Measurements from ENCODE around the gene ARID4B. TPM values are rescaled to one million over a fixed set of nuclear protein-coding genes. Genes with fewer than 3 reads are reported as not detected.

Gene ARID4B
- total RNA-seq, 3 donors from 2014 or later = 25.9 to 40.5 (median 37.3) TPM

DNA sequence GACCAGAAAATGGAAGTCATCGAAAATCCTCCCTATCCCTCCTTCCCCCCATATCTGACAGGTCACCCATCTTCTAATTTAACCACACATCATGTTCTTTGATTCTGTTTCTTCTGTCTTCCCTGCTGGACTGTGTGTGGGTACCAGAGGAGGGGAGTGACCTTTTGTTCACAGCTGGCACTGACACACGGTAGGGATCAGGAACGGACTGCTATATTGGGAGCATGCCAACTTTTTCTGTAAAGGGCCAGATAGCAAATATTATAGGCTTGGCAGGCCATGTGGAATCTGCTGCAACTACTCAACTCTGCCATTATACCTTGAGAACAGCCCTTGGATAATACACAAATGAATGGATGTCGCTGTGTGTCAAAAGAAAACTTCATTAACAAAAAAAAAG is 191.9 kb downstream of the ARID4B start:
- intact Hi-C loops (cut with DNase I, micrococcal nuclease) = no loop called here
- ATAC-seq (no peak), DNase-seq (no peak)
- Histone ChIP-seq H3K9me3 (no peaks in the 10 kb centered on the region), H3K36me3 (ENCODE audit: low read depth) (peaks cover 11% of the 10 kb centered on the region), H3K4me1 (ENCODE audit: low read depth) (no peaks in the 10 kb centered on the region), H3K4me3 (no peak overlapping the region)
- no peak for TF ChIP-seq CTCF (IDR thresholded peaks at IDR 0.05)

DNA sequence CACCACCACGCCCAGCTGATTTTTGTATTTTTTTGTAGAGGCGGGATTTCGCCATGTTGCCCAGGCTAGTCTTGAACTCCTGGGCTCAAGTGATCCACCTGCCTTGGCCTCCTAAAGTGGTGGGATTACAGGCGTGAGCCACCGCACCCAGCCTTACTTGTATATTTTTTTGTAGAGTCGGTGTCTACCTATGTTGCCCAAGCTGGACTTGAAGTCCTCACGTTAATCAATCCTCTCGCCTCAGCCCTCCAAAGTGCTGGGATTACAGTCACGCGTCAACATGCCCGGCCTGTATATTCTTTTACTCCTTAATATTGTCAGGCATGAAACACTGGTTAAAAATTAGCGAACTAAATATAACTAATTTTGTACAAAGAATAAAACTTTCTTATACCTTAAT is 193.8 kb downstream of the ARID4B start:
- no peak for DNase-seq
- no peak for ATAC-seq
- Histone ChIP-seq H3K9me3 (no peaks in the 10 kb centered on the region), H3K4me1 (ENCODE audit: low read depth) (no peaks in the 10 kb centered on the region), H3K36me3 (ENCODE audit: low read depth) (peaks cover 11% of the 10 kb centered on the region), H3K4me3 (no peak overlapping the region)
- intact Hi-C loops (cut with DNase I, micrococcal nuclease) = no loop called here
- TF ChIP-seq CTCF (IDR thresholded peaks at IDR 0.05) = no peak

DNA sequence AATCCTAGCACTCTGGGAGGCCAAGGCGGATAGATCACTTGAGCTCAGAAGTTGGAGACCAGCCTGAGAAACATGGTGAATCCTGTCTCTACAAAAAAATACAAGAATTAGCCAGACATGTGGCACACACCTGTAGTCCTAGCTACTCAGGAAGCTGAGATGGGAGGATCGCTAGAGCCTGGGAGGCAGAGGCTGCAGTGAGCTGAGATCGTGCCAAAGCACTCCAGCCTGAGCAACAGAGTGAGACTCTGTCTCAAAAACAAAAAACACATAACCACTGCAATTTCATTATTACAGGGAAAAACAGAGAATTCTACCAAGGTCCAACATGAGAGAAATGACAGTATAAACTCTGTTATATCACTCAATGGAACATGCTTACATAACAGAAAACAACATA is 194.9 kb downstream of the ARID4B start:
- intact Hi-C loops (cut with DNase I, micrococcal nuclease) = no loop called here
- ATAC-seq (no peak), DNase-seq (no peak)
- Histone ChIP-seq H3K9me3 (no peaks in the 10 kb centered on the region), H3K36me3 (ENCODE audit: low read depth) (peaks cover 11% of the 10 kb centered on the region), H3K4me1 (ENCODE audit: low read depth) (no peaks in the 10 kb centered on the region), H3K4me3 (no peak overlapping the region)
- TF ChIP-seq CTCF (IDR thresholded peaks at IDR 0.05) = no peak

- H3K36me3 ChIP-seq (ENCODE audit: low read depth) = peaks cover 11% of the 10 kb centered on the region
- no peak overlapping the region for H3K4me3 ChIP-seq
- no peaks in the 10 kb centered on the region for H3K9me3 ChIP-seq
- intact Hi-C loops (cut with DNase I, micrococcal nuclease) = no loop called here
- ATAC-seq (no peak), DNase-seq (no peak)
- H3K4me1 ChIP-seq (ENCODE audit: low read depth) = peaks cover 3% of the 10 kb centered on the region
- TF ChIP-seq CTCF (IDR thresholded peaks at IDR 0.05) = no peak
Measured at GRCh38 chr1:235131961-235132360, 196.0 kb downstream of the ARID4B start.

DNA sequence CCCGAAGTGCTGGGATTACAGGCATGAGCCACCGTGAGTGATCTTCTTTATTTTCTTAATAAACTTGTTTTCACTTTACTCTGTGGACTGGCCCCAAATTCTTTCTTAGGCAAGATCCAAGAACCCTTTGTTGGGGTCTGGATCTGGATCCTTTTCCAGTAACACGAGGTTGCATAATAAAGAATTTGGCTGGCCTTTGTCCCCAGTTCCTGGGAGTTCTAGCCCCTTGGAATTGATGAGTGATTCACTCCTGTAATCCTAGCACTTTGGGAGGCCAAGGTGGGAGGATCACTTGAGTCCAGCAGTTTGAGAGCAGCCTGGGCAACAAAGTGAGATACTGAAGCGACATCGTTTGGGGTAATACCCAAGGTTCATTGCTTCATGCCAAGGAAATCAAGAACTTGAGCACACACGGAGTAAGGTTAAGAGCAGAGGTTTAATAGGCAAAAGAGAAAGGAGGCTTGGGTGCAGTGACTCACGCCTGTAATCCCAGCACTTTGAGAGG is 197.2 kb downstream of the ARID4B start:
- H3K36me3 ChIP-seq (ENCODE audit: low read depth) = peaks cover 4% of the 10 kb centered on the region
- ATAC-seq = no peak
- peaks cover 4% of the 10 kb centered on the region for H3K4me1 ChIP-seq (ENCODE audit: low read depth)
- DNase-seq = no peak
- TF ChIP-seq CTCF (IDR thresholded peaks at IDR 0.05) = no peak
- intact Hi-C loops (cut with DNase I, micrococcal nuclease) = no loop called here
- no peaks in the 10 kb centered on the region for H3K9me3 ChIP-seq
- no peak overlapping the region for H3K4me3 ChIP-seq

Data from mucosa of descending colon (tissue), 3 donors.